Occipital lobe (tissue), 3 donors: ENCODE results near the gene GP1BA. TPM values are rescaled to one million over a fixed set of nuclear protein-coding genes. Genes with fewer than 3 reads are reported as not detected.

Source experiments
- DNase-seq: peaks from one replicate; lab custom pipeline; 2025; lab: John Stamatoyannopoulos, UW
- small RNA-seq: library from RNA; depleted of rRNA; stranded (forward); fragments of <200 nt; gene quantifications from one replicate; pipeline ENCODE3, GENCODE V24; 2014
- total RNA-seq: library from RNA; depleted of rRNA; stranded (reverse); fragments of >200 nt; gene quantifications from one replicate; pipeline ENCODE4 v1.2.3, GENCODE V29; 2014

Gene GP1BA
- total RNA-seq, 1 donor from 2014 or later = not detected

DNA sequence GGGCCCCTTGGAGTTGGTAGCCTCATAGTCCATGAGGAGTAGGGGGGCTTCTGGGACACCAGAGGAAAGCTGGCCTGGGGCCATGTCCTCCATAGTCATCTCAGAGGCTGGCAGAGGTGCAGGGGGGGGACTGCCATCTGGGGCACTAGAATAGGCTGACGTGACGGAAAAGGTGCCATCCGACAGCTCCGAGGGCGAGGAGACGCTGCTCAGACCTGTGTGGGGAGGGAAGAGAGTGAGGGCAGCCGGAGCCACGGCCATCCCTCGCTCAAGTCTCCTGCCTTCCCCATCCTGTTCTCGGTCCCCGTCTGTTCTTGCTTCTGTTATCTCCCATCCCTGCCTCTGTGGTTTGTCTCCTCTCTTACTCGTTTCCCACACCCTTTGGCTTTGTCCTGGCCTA lies 40.2 kb downstream of the GP1BA start:
- DNase-seq = no peak

DNA sequence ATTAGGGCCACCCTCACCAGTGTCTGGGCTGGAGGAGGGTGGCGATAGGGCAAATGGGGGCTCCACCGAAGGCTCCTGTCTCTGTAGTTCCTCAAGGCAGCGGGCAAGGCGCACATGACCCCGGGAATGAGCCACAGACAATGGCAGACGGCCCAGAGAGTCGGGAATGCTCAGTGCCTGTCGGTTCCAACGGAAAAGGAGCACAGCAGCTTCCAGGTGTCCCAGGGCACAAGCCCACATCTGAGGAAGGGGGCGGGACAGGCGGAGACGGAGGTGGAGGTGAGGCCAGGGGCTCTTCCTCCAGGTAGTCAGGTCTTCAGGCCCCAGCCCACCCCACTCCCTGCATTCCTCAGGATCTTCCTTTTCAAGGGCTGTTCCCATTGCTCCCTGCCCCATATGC lies 40.7 kb downstream of the GP1BA start:
- DNase-seq = no peak

- no peak for DNase-seq
Observed at GRCh38 chr17:4973256-4974114, 41.4 kb downstream of the GP1BA start.

DNA sequence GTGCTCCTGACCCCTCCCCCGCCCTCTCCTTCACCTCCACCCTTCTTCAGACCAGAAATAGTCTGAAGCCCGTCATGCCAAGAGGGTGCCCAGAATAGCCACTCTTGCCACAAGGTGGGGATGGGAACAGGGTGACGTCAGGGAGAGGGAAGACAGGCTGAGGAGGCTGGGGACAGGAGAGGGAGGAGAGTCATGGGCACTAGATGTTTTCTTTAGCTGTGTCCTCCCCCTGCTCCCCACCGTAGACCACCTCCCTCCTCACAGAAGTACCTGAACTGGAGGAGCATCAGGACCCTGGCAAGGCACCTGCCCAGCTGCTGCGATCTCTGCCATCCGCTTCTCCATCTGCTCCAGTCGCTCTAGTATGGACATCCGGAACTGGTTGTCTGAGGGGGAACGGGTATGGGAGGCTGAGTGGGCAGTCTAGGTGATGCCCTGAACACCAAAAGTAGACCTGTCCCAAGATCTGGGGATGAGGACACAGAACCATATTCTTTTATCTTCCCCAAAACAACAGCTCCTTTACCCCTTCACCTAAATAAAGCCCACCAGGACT lies 42.1 kb downstream of the GP1BA start:
- DNase-seq = no peak

- no peak for DNase-seq
Observed at GRCh38 chr17:4978726-4979125, 46.6 kb downstream of the GP1BA start.

- DNase-seq = no peak
Observed at GRCh38 chr17:4980644-4981216, 48.7 kb downstream of the GP1BA start.

GRCh38 chr17:4982305-4982704 lies 50.2 kb downstream of the GP1BA start:
- DNase-seq = no peak

Small RNA genes within 50 kb of the gene (small RNA-seq; reads per million reads assigned to genes)
- gene MIR6864 (0.09 reads per million), gene MIR6865 (not detected)

Other genes with a start within 250 kb of the GP1BA start
- 33.5 TPM for gene PELP1, start 228.1 kb upstream of the GP1BA start, total RNA-seq
- gene ARRB2, start 221.6 kb upstream of the GP1BA start, total RNA-seq = 10.5 TPM
- gene MED11, start 200.8 kb upstream of the GP1BA start, total RNA-seq = 5.6 TPM
- 0.31 TPM for gene ZMYND15, start 192.4 kb upstream of the GP1BA start, total RNA-seq
- gene CXCL16, start 192.3 kb upstream of the GP1BA start, total RNA-seq = 1.2 TPM
- not detected for gene TM4SF5, start 160.4 kb upstream of the GP1BA start, total RNA-seq
- gene VMO1, start 145.9 kb upstream of the GP1BA start, total RNA-seq = 0.62 TPM
- gene GLTPD2, start 143.3 kb upstream of the GP1BA start, total RNA-seq = not detected
- 64.4 TPM for gene PSMB6, start 136.1 kb upstream of the GP1BA start, total RNA-seq
- 6.1 TPM for gene PLD2, start 125.1 kb upstream of the GP1BA start, total RNA-seq
- 18.4 TPM for gene MINK1, start 98.9 kb upstream of the GP1BA start, total RNA-seq
- gene C17orf107, start 32.7 kb upstream of the GP1BA start, total RNA-seq = 6.9 TPM
- 0.62 TPM for gene CHRNE, start 29.2 kb upstream of the GP1BA start, total RNA-seq
- 44.6 TPM for gene SLC25A11, start 7.8 kb downstream of the GP1BA start, total RNA-seq
- 10.3 TPM for gene RNF167, start 8.0 kb downstream of the GP1BA start, total RNA-seq
- gene PFN1, start 16.3 kb downstream of the GP1BA start, total RNA-seq = 53.0 TPM
- 2.3 TPM for gene ENO3, start 18.8 kb downstream of the GP1BA start, total RNA-seq
- gene SPAG7, start 35.5 kb downstream of the GP1BA start, total RNA-seq = 21.1 TPM
- gene CAMTA2, start 55.4 kb downstream of the GP1BA start, total RNA-seq = 5.1 TPM
- 0.31 TPM for gene INCA1, start 65.2 kb downstream of the GP1BA start, total RNA-seq
- gene KIF1C, start 65.7 kb downstream of the GP1BA start, total RNA-seq = 12.5 TPM
- not detected for gene SLC52A1, start 103.1 kb downstream of the GP1BA start, total RNA-seq
- 9.8 TPM for gene ZFP3, start 146.2 kb downstream of the GP1BA start, total RNA-seq
- 14.3 TPM for gene ZNF232, start 179.6 kb downstream of the GP1BA start, total RNA-seq
- 0.16 TPM for gene USP6, start 183.8 kb downstream of the GP1BA start, total RNA-seq